ENCODE data around the gene GRID2. TPM values are rescaled to one million over a fixed set of nuclear protein-coding genes. Genes with fewer than 3 reads are reported as not detected.

The GRID2 gene
- total and polyA plus RNA-seq, 11 donors = 0.29 to 0.38 (median 0.33) TPM; not detected in 8

GRCh38 chr4:93767917-93768316 lies 1464.2 kb downstream of the GRID2 start:
- ATAC-seq (no peak), DNase-seq (no peak)
- Histone ChIP-seq H3K4me3 (no peak overlapping the region), H3K4me1 (no peaks in the 10 kb centered on the region), H3K9me3 (no peaks in the 10 kb centered on the region), H3K27ac (no peak overlapping the region), H3K27me3 (peaks cover 0 to 6% (median 0%) of the 10 kb centered on the region in 9 donors), H3K36me3 (no peaks in the 10 kb centered on the region)
- WGBS, 4 donors = 65 to 76% (median 70%) methylated on average over 5 of the region's 5 CpGs
- intact Hi-C loops (cut with DNase I) = no loop called here
- TF ChIP-seq POLR2A (IDR thresholded peaks at IDR 0.05) (no peak), CTCF (IDR thresholded peaks at IDR 0.05) (no peak)

DNA sequence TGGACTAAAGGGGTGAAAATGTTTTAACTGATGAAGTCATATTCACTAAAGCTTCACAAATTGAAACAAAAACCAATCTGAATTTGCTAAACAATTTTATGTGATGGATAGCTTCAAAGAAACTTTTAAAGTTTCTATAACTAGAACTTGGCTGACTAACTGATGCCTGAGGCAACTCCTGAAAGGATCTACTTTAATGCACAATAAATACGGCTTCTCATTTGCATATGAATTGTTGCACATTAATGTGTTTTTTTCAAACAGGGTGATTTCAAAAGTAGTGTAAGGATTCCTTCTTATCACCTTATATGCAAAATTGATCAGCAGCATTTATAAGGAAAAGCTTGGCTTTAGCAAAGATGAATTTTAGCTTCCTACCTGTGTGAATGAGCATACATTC lies 1466.4 kb downstream of the GRID2 start:
- ATAC-seq (no peak), DNase-seq (no peak)
- Histone ChIP-seq H3K4me1 (no peaks in the 10 kb centered on the region), H3K36me3 (no peaks in the 10 kb centered on the region), H3K27ac (no peak overlapping the region), H3K4me3 (no peak overlapping the region), H3K9me3 (no peaks in the 10 kb centered on the region), H3K27me3 (peaks cover 0 to 5% (median 0%) of the 10 kb centered on the region in 9 donors)
- TF ChIP-seq POLR2A (IDR thresholded peaks at IDR 0.05) = no peak
- no peak for TF ChIP-seq CTCF (IDR thresholded peaks at IDR 0.05)
- 49 to 87% (median 82%) methylated on average over 1 of the region's 1 CpG for WGBS, 4 donors
- intact Hi-C loops (cut with DNase I) = no loop called here

GRCh38 chr4:93771640-93772411 lies 1468.1 kb downstream of the GRID2 start:
- Histone ChIP-seq H3K36me3 (no peaks in the 10 kb centered on the region), H3K4me3 (no peak overlapping the region), H3K4me1 (no peaks in the 10 kb centered on the region), H3K9me3 (no peaks in the 10 kb centered on the region), H3K27me3 (peaks cover 0 to 10% (median 0%) of the 10 kb centered on the region in 9 donors), H3K27ac (no peak overlapping the region)
- TF ChIP-seq POLR2A (IDR thresholded peaks at IDR 0.05) = no peak
- no peak for TF ChIP-seq CTCF (IDR thresholded peaks at IDR 0.05)
- no peak for ATAC-seq
- DNase-seq = no peak
- intact Hi-C loops (cut with DNase I) = no loop called here
- 60 to 68% (median 66%) methylated on average over 8 of the region's 8 CpGs for WGBS, 4 donors

DNA sequence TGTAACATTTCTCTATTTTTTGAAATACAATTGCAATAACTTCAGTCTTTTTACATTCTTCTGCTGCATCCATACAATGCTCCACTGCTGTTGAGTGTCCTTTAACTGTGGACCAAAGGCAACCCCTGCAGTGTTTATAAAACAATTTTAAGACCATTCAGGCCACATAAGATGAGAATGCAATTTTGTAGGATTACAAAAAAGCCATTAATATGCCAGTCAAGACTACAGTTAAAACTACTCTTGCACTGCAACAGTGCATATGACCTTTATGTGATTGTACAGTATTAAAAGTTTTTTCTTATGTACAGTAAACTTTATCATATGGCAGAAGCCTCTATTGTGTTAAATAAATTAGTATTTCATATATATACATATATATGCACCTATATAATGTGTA lies 1469.1 kb downstream of the GRID2 start:
- intact Hi-C loops (cut with DNase I) = no loop called here

More for the DNA sequence above, 1469.1 kb downstream of the GRID2 start:
- DNase-seq (no peak), ATAC-seq (no peak)
- TF ChIP-seq POLR2A (IDR thresholded peaks at IDR 0.05) = no peak
- TF ChIP-seq CTCF (IDR thresholded peaks at IDR 0.05) = no peak
- Histone ChIP-seq H3K27me3 (peaks cover 0 to 14% (median 0%) of the 10 kb centered on the region in 9 donors), H3K4me1 (no peaks in the 10 kb centered on the region), H3K27ac (no peak overlapping the region), H3K9me3 (no peaks in the 10 kb centered on the region), H3K36me3 (no peaks in the 10 kb centered on the region), H3K4me3 (no peak overlapping the region)
